LNCaP clone FGC (cell line): ENCODE data around the gene CCDC197.

ENCODE experiments used
- DNase-seq: peaks from one replicate; pipeline ENCODE4 v3.0.0-alpha.2; 2011; ENCODE audit warnings: low read depth
- H3K4me3 ChIP-seq: 2 replicates; pipeline ENCODE4 v1.5.1; 2011; ENCODE audit warnings: mild to moderate bottlenecking, low read depth, low read length, control low read depth
- TF ChIP-seq, protein P1 (sequence below): IDR thresholded peaks from 2 replicates; pipeline ENCODE4 v1.5.1; 2012; ENCODE audit warnings: mild to moderate bottlenecking; ENCODE audit not compliant: control insufficient read depth, insufficient read depth; ENCODE audit errors: extremely low read depth

The CCDC197 gene

DNA sequence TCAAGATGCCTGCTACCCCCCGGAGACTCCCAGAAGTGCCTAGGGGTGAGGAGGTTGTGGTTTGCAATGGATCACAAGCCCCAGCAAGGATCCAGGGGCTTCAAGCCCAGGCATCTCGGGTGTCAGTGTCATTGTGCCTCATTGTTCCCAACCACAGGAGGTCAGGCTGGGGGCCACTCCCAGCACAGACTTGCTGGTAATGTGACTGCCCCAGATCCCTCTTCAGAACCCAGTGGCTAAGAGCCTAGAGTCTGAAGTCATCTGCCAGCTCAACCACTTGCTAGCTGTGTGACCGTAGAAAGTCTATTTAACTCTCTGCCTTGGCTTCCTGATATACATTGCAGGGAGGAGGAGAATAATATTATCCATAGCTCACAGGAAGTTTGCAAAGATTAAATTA is 13.0 kb upstream of the CCDC197 start:
- TF ChIP-seq, protein P1, sequence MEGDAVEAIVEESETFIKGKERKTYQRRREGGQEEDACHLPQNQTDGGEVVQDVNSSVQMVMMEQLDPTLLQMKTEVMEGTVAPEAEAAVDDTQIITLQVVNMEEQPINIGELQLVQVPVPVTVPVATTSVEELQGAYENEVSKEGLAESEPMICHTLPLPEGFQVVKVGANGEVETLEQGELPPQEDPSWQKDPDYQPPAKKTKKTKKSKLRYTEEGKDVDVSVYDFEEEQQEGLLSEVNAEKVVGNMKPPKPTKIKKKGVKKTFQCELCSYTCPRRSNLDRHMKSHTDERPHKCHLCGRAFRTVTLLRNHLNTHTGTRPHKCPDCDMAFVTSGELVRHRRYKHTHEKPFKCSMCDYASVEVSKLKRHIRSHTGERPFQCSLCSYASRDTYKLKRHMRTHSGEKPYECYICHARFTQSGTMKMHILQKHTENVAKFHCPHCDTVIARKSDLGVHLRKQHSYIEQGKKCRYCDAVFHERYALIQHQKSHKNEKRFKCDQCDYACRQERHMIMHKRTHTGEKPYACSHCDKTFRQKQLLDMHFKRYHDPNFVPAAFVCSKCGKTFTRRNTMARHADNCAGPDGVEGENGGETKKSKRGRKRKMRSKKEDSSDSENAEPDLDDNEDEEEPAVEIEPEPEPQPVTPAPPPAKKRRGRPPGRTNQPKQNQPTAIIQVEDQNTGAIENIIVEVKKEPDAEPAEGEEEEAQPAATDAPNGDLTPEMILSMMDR: no peak
- DNase-seq: no peak
- no peak overlapping the region for H3K4me3 ChIP-seq

DNA sequence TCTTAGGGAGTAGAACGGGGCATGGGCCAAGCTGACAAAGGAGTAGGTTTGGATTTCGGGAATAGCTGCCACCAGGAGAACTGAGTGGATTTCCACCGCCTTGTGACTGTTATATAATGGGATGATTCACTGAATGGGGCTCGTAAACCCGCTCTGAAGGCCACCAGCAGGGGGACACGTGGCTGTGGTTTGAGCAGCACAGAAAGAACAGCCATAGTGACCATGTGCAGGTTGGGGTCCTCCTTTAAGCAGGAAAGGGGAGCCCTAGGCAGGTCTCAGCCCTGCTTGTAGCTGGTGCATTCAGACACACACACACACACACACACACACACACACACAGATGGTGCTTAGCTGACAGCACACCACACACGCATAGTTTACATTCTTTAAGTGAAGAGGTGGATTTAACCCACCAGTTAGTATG is 12.1 kb upstream of the CCDC197 start:
- DNase-seq: no peak
- TF ChIP-seq, protein P1: peak; percentile 19; the same call in 1 of the 2 replicates
- H3K4me3 ChIP-seq: no peak overlapping the region

DNA sequence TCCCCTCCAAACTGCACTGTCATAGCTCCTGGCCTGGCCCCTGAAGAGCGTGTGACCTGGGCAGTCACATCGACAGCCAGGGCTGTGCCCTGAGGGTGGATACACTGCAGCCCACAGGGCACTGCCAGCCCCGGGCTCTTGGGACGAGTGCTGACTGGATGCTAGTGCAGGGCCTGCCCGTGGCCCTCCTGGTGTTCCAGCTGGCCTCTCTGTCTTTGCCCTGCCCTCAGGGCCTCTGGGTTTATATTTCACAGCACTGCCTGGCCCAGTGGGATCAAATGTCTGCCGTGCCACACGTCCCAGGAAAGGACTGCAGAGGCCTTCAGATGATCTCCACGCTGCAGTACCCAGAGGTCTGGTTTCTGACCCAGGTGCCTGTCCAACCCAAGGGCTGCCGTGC is 10.1 kb upstream of the CCDC197 start:
- no peak for DNase-seq
- H3K4me3 ChIP-seq: no peak overlapping the region
- TF ChIP-seq, protein P1: no peak

DNA sequence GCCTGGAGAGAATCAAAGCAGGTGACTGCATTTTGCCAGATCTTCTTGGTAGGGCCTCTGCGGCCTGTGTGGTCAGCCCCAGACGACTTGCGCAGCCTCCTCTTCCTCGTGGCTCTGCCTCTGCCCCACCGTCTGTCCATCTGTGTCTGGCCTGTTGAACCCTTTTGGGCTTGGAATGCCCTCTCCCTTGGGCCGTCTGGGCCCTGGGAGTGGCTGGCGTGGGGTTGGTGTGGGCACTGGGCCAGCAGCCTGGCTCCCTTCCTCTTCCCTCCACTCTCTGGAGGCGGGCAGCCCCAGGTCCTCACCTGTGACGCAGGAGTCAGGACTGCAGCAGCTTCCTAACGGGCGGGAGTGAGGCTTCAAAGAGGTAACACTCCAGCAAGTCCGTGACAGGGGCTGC is 9.7 kb upstream of the CCDC197 start:
- no peak overlapping the region for H3K4me3 ChIP-seq
- DNase-seq: no peak
- TF ChIP-seq, protein P1: no peak

DNA sequence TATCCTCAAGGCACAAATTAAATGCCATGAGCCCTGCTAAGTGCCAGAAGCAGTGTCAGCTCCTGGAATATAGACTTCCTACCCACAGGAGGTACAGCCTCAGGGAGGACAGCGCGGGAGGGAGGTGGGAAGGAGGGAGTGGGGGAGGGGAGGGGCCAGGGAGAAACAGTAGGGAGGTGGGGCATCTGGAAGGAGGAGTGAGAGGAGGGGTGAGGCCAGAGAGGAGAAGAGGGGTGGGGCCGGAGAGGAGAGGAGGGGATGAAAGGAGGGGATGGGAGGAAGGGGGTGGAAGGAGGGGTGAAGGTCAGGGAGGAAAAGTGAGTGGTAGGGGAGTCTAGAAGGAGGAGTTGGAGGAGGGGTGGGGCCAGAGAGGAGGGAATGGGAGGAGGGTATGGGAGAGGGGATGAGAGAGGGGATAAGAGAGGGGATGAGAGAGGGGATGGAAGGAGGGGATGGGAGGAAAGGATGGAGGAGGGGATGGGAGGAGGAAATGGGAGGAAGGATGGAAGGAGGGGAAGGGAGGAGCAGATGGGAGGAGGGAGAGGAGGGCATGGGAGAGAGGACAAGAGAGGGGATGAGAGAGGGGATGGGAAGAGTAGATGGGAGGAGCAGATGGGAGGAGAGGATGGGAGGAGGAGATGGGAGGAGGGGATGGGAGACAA is 9.2 kb upstream of the CCDC197 start:
- TF ChIP-seq, protein P1: no peak
- H3K4me3 ChIP-seq: no peak overlapping the region
- DNase-seq: no peak

DNA sequence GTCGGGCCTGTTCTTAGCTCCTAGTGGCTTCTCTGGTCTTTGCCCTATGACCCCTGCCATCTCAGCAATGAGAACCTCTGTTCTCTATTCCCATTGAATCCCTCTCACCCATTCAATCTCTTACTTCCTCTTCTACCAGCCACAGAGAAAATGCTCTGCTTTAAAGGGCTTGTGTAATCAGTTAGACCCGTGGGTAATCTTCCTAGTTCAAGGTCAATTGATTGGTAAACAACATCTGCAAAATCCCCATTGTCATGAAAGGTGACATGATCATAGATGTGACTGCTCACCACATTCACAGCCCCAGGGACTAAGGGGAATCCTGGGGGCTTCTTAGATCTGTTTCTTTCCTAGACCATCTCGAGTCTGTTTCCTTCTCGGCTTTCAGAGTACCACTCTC is 7.2 kb upstream of the CCDC197 start:
- DNase-seq: no peak
- H3K4me3 ChIP-seq: no peak overlapping the region
- TF ChIP-seq, protein P1: no peak

DNA sequence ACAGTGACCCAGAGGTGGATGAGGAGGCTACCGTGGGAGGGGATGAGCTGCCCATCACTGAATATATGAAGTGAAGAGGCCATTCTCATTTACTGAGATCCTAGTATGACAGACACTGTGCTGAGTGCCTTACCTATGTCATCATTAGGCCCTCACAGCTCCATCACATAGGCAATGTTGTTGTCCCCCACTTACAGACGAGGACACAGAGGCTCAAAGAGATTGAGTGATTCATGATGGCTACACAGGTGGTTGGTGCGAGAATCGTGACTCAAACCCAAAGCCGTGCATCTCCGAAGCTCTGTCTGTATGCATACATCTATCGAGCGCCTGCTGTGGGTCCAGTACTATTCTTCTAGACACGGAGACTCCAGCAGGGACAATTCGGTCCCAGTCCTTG is 5.9 kb upstream of the CCDC197 start:
- TF ChIP-seq, protein P1: no peak
- no peak for DNase-seq
- H3K4me3 ChIP-seq: no peak overlapping the region
